Activated naive CD4-positive, alpha-beta T cell (primary cell): ENCODE data around the gene PTPRN2.

Source experiments
- DNase-seq, 4 experiments: peaks; one replicate each; lab custom pipeline; 2025; lab: John Stamatoyannopoulos, UW

Gene PTPRN2

DNA sequence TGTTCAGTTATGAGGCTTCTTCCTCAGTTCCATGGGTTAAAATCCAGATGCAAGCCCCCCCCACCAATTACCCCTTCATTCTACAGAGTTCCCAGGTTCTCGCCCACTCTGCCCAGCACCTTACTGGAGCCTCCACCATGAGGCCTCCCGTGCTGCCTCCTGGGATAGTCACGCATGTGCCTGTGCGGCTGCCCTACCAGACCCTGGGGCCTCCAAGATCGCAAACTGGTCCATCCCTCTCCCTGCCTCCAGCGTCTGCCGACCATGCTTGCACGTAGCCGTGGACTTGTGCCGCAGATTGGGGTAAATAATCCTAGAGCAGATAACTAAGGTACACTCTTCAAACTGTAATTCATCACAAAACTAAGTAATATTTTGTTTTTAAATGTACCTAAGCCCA is 611.2 kb downstream of the PTPRN2 start:
- no peak for DNase-seq

DNA sequence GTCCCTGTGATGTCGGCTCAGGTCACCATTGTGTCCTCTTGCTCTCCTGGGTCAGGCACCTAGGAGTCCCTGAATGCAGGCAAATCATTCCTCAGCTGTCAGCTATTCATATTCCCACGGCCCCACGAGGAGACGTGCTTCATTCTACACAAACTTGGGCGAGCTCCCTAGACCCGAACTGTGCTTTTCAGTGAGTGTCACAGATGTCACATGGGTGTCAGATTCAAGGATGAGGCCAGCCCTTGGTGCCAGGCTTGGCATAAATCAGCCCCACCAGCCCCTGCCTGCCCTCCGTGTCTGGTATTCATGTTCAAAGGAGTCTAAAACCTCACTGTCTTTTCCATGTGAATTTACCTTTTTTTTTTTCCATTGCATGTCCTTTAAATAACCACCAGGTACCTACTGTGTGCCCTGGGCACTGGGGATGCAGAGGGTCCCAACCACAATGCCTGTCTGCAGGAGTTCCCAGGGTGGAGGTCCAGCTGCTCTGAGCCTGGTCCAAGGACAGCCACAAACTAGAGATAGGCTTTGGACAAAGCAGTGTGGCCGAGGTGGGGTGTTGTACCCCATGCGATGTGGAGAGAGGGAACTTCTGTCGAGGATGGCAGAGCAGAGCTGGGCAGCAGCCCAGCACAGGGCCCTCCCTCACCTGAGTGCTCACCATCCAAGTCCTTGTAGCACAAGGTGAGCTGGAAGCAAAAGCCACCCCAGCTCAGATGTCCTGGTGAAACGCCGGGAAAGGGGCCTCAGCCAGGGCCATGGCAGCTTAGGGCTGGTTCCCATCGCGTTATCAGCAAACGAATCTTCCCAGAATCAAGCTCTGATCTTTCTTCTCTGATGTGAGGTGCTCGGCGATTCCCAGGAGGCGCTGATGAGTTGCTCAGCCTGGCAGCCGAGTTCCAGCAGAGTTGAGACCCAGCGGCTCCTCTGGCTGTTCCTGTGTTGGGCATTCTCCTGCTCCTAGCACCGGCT is 611.9 kb downstream of the PTPRN2 start:
- DNase-seq = no peak

DNA sequence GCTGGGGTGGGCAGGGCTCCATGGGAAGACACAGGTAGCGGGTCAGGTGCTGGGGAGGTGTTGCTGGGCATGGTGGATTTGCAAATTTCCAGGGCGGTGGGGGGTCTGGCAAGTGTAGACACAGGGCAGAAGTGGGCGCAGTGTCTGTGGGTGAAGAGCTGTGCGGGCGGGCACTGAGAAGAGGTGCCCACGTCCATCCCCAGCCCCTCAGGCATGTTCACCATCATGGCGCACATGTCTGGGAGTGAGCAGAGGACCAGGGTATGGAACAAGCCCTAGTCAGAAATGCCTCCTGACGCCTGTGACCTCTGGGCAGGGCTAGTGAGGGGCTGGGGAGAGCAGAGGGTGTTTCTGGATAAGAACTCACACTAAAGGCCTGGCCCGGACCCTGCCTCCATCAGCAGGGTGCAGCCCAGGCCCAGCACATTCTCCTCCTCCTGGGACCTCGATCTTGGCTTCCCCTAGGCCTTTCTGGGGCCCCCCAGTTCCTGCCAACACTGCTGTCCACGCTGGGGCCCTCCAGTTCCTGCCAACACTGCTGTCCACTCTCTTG is 612.9 kb downstream of the PTPRN2 start:
- no peak for DNase-seq

DNA sequence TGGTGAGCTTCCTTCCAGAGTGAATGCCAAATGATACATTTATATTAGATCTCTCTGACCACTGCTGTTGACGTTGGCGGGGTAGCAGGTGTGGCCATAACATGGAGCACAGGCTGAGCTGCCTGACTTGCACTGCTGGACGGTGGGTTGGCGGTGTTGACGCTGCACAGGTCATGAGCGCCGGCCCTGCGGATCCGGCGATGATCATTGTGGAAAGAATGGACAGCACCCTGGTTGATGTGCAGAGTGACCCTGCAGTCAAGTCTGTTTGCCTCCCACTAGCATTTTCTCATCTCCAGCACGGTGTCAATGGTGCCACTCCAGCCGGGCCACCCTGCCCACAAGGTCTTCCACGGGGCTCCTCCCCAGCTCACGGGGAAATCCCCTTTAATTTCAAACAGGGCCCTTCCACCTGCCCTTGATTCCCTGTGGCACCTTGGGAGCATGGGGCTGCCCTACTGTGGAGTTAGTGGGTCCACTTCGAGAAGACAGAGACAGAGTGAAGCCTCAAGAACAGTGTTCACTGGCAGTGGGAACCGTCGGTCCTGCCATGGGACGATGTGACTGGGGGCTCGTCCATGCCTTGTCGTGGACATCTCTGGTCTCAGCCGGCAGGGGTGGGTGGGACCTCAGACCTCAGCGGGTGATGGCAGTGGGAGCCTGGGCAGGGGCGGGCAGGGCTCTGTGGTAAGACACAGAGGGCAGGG is 613.5 kb downstream of the PTPRN2 start:
- DNase-seq = no peak

DNA sequence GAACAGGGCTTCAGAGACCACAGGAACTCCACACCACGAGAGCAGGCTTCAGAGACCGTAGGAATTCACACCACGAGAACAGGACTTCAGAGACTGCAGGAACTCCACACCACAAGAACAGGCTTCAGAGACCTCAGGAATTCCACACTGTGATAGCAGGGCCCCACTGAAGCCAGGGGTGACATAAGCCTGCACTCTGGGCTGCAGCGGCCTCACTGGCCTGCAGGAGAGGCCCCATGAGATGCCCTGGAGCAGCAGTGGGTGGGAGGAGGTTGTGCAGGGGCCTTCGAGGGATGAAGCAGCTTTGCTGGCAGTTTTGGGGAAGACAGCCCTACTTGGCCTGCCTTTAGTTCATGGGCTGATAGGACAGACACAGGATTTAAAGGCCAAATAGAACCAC is 614.7 kb downstream of the PTPRN2 start:
- DNase-seq = no peak

GRCh38 chr7:157971501-157971900 is 616.1 kb downstream of the PTPRN2 start:
- no peak for DNase-seq

- no peak for DNase-seq
Observed at GRCh38 chr7:157970744-157971143, 616.9 kb downstream of the PTPRN2 start.

DNA sequence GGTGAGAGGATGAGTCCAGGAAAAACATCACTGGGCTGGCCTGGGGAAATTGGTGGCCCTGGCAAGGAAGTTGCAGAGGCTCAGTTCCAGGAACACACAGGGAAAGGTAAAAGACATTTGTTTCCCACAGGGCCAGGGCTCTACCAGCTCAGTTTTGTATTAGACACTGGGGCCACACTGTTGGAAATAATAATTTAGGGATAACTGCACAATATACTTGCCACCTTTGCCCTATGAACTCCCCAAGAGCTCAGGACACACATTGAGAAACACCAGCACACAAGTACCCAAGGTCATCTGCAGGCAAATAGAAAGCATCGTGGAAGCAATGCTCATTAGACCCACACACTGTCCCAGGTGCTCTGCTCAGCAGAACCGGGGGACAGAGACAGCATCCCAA is 617.6 kb downstream of the PTPRN2 start:
- no peak for DNase-seq

DNA sequence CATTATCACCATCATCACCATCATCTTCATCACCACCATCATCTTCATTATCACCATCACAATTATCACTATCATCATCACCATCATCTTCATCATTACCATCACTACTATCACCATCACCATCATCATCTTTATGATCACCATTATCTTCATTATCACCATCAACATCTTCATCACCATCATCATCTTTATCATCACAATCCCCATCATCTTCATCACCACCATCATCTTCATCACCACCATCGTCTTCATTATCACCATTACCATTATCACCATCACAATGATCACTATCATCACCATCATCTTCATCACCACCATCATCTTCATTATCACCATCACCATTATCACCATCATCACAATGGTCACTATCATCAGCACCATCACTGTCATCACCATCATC is 621.1 kb downstream of the PTPRN2 start:
- DNase-seq = no peak

DNA sequence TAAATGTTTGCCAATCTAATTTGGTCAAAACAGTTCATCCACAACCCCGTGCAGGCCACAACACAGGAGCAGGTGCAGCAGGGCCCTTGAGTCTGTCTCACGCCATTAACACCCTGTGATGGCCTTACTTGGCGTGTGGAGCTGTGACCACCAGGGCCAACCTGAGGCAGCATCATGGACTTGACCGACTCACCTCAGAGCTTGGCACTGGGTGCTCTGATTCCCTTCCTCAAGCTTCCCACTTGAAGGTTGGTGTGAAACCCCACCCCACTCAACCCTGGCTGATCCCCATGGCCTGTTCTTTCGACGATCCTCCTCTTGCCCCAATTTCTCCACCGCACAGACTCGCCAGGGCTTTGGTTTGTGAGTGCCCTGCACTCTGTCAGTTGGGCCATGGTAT is 623.1 kb downstream of the PTPRN2 start:
- DNase-seq = no peak

DNA sequence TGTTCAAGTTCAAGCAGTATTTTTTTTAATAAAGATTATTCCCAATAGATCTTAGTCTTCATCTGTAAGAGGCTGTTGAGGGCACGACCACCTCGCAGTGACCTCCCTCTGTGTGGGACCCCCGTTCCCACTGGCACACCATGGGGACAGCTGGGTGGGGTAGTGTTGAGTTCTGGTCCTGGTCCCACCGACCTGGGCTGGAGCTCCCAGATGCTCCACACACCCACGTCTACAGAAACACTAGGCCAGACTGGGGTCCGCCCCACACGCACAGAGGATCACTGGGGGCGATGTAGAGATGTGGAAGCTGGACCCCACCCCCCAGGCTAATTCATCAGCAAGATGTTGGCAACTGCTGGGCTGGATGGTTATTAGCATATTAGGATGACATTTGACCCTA is 623.6 kb downstream of the PTPRN2 start:
- DNase-seq = no peak

- no peak for DNase-seq
Observed at GRCh38 chr7:157963526-157963925, 624.1 kb downstream of the PTPRN2 start.

DNA sequence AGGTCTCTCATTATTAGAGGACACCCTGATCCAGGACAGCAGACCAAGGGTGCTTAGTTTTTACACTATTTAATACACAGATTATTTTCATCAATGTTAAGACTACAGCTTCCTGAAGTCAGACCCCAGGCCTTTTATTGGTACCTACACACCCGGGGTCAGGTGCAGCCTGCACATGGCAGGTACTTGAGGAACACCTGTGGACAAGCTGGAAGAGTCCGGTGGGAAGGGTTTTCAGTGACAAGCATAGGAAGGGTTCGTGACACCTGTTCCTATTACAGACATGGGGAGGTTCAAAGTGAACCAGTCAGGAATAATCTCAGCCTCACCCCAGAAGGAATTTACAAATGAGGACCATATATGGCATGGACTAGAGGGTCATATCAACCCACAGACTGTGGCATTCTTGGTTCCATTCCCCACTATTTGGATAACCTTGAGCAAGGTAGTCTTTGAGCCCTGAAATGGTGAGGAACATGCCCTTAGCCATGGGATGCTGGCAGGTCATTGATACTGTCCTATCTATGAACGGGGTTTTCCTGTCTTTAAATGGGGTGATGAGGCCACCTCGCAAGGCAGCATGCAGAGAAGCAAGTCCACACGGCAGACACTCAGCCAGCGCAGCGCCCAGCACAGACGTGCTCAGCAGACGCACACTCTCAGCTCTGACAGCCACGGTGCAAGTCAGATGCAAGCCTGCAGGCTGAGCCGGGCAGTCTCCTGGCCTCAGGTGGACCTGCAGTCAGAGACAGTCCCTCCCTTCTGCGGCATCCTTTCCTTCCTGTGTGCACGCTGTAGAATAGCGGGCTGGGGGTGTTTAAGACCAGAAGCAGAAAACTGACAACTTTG is 624.9 kb downstream of the PTPRN2 start:
- no peak for DNase-seq

GRCh38 chr7:157961731-157962457 is 625.7 kb downstream of the PTPRN2 start:
- no peak for DNase-seq

- no peak for DNase-seq
Observed at GRCh38 chr7:157955348-157955999, 632.1 kb downstream of the PTPRN2 start.

DNA sequence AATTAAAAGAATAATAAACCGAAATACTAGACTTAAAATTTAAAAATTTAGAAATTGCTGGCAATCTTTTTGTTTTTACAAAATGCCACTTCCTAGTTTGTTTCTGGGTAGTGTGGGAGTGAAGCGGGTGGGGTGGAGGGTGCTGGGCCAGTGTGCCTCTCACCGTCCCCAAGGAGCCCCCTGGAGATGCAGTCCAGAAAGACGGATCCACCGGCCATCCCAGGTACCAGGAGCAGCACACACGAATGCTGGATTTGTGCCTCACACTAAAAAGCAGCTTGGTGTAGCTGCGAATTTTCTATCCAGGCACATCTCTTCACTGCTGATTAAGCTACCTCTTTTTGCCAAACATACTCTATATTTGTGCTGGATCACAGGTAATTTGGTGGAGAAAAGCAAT is 632.7 kb downstream of the PTPRN2 start:
- no peak for DNase-seq

GRCh38 chr7:157952841-157953645 is 634.6 kb downstream of the PTPRN2 start:
- DNase-seq = no peak

- no peak for DNase-seq
Observed at GRCh38 chr7:157952050-157952667, 635.5 kb downstream of the PTPRN2 start.

DNA sequence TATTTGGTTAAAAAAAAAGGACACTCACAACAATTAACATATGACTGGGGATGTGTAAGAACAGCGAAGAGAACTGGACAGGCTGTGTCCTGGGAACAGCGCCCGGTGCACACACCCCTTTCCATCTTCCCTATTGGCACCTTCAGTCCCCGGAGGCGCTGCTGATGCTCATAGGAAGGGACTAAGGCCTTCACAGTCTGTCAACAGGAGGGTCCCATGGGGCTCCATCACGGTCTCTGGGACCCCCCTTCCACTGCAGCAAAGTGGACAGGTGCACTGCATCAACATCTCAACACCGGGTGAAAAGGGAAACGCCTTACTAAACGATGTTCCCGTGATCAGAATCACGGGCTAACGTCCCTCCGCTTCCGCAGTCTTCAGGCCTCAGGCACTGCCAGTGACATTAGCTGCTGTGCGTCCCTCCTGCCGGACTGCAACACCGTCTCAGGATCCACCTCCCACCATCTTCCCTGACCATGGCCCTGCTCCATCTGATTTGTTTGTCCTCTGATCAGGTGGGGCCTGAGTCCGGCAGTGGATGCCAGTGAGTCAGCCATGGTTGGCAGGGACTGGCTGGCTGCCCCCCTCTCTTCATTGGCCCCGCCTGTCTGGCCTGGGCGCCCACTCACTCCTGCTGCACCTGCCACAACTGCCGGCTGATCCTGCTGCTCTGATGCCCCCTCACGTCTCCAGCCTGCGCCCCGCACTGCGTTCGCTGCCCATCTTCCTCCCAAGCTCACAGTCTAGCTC is 636.1 kb downstream of the PTPRN2 start:
- no peak for DNase-seq
